K562 (cell line): Measurements from ENCODE around the gene CDKN1B. TPM values are rescaled to one million over a fixed set of nuclear protein-coding genes. Genes with fewer than 3 reads are reported as not detected.

ENCODE experiments used
- DEAF1 ChIP-seq: fragments of 450-650 bp; formaldehyde crosslinking; IDR thresholded peaks from 2 replicates; pipeline ENCODE4 v1.4.0; 2020; ENCODE audit warnings: mild to moderate bottlenecking, moderate library complexity
- E2F8 ChIP-seq: fragments of 450-650 bp; IDR thresholded peaks from 2 replicates; pipeline ENCODE4 v1.7.1; 2018; ENCODE audit warnings: mild to moderate bottlenecking, low read depth; ENCODE audit not compliant: partially characterized antibody
- RBM14 ChIP-seq: fragments of 200-400 bp; formaldehyde crosslinking; IDR thresholded peaks from 2 replicates; pipeline ENCODE4 v1.6.1; 2018; ENCODE audit warnings: low read depth, mild to moderate bottlenecking, low read length, moderate library complexity, borderline replicate concordance; ENCODE audit not compliant: insufficient read depth
- VEZF1 ChIP-seq: fragments of 200-800 bp; sonication (Bioruptor generic); IDR thresholded peaks from 2 replicates; pipeline ENCODE4 v1.6.1; 2017; ENCODE audit warnings: missing genetic modification characterization, missing compliant biosample characterization
- ZBTB34 ChIP-seq: fragments of 250-450 bp; sonication (Bioruptor Pico); IDR thresholded peaks from 2 replicates; pipeline ENCODE4 v1.8.0; 2021; ENCODE audit warnings: mild to moderate bottlenecking, moderate library complexity
- polyA plus RNA-seq, 8 experiments: library from polyadenylated mRNA; depleted of rRNA in 4 of 8; stranded (reverse) in 5 of 8; unstranded in 3 of 8; fragments of >200 nt; fragmentation: Nextera tagmentation in 2 of 8; fragmentation: Illumina TruSeq in 1 of 8; extraction: Ambion mirVana in 2 of 8; extraction: Trizol in 1 of 8; gene quantifications; 2 replicates each; pipeline versions ENCODE4 v1.2.1 to v1.2.3, GENCODE V29; 2011 to 2014; ENCODE audit warnings: inconsistent platforms in 1 of 8, missing spikeins in 1 of 8
- total RNA-seq, 7 experiments: library from RNA; depleted of rRNA in 6 of 7; stranded (reverse); fragments of >200 nt in 6 of 7; fragmentation: Illumina TruSeq in 2 of 7; extraction: Trizol in 2 of 7; gene quantifications; 2 replicates each; pipeline versions ENCODE4 v1.2.1 to v1.2.3, GENCODE V29; 2011 to 2021; ENCODE audit warnings: low replicate concordance in 1 of 7

Gene CDKN1B
- total and polyA plus RNA-seq, 9 of the 15 experiments (the other 6 are each of a cell fraction or from before 2014, with no cell fraction given) = 2.6 to 35.2 (median 15.5) TPM

- peak; percentile 98 for TF ChIP-seq DEAF1 (CRISPR knock-in tag)
- TF ChIP-seq E2F8 = peak; percentile 51
- no peak for TF ChIP-seq RBM14
- TF ChIP-seq ZBTB34 (CRISPR knock-in tag) = no peak
- no peak for TF ChIP-seq VEZF1 (CRISPR knock-in tag)
Measured at GRCh38 chr12:12704593-12705230, 12.5 kb upstream of the CDKN1B start (continued).
